Mucosa of rectum (tissue), 2 donors: Measurements from ENCODE around the gene UCK2.

Source experiments
- H3K27ac ChIP-seq, 2 donors: one replicate each; pipeline ENCODE4 v1.7.0; 2013; ENCODE audit warnings: inconsistent platforms in 2 of 2, low read depth in 2 of 2, low read length in 2 of 2
- H3K27me3 ChIP-seq, 2 donors: one replicate each; pipeline ENCODE4 v1.7.0; 2013; ENCODE audit warnings: low read length in 2 of 2; ENCODE audit not compliant: control insufficient read depth in 2 of 2, insufficient read depth in 2 of 2
- H3K36me3 ChIP-seq, 2 donors: one replicate each; pipeline ENCODE4 v1.7.0; 2013; ENCODE audit warnings: low read length in 2 of 2; ENCODE audit not compliant: control insufficient read depth in 2 of 2, insufficient read depth in 2 of 2
- H3K4me1 ChIP-seq, 2 donors: one replicate each; pipeline ENCODE4 v1.7.0; 2013; ENCODE audit warnings: low read length in 2 of 2, mild to moderate bottlenecking in 1 of 2; ENCODE audit not compliant: control insufficient read depth in 2 of 2, insufficient read depth in 2 of 2
- H3K4me3 ChIP-seq, 2 donors: one replicate each; pipeline ENCODE4 v1.7.0; 2013; ENCODE audit warnings: low read length in 2 of 2
- H3K9ac ChIP-seq, 2 donors: one replicate each; pipeline ENCODE4 v1.7.0; 2013; ENCODE audit warnings: low read length in 2 of 2, low read depth in 1 of 2, mild to moderate bottlenecking in 1 of 2
- H3K9me3 ChIP-seq, 2 donors: one replicate each; pipeline ENCODE4 v1.7.0; 2013; ENCODE audit warnings: low read length in 2 of 2; ENCODE audit not compliant: control insufficient read depth in 2 of 2
- donor health status: healthy.
- donor health status: Normal muscosa, but diverticular disease.

The UCK2 gene

GRCh38 chr1:165896277-165896676, 68.9 kb downstream of the UCK2 start:
- H3K9me3 ChIP-seq = no peaks in the 10 kb centered on the region
- peak overlapping the region; percentile 16 to 22 for H3K27ac ChIP-seq
- no peak overlapping the region for H3K9ac ChIP-seq
- no peaks in the 10 kb centered on the region for H3K4me1 ChIP-seq
- H3K4me3 ChIP-seq = no peak overlapping the region
- H3K36me3 ChIP-seq = peaks cover 46 to 47% of the 10 kb centered on the region in 2 donors
- H3K27me3 ChIP-seq = no peaks in the 10 kb centered on the region

- Histone ChIP-seq H3K27ac (no peak overlapping the region), H3K36me3 (peaks cover 35 to 40% of the 10 kb centered on the region in 2 donors), H3K9me3 (no peaks in the 10 kb centered on the region), H3K9ac (no peak overlapping the region), H3K27me3 (no peaks in the 10 kb centered on the region), H3K4me3 (no peak overlapping the region), H3K4me1 (no peaks in the 10 kb centered on the region)
These were observed 70.2 kb downstream of the UCK2 start for GRCh38 chr1:165897326-165898303.

- H3K9ac ChIP-seq = no peak overlapping the region
- no peak overlapping the region for H3K4me3 ChIP-seq
- H3K36me3 ChIP-seq = peaks cover 30 to 45% of the 10 kb centered on the region in 2 donors
- H3K27ac ChIP-seq = no peak overlapping the region
- H3K4me1 ChIP-seq = no peaks in the 10 kb centered on the region
- H3K27me3 ChIP-seq = no peaks in the 10 kb centered on the region
- no peaks in the 10 kb centered on the region for H3K9me3 ChIP-seq
These were observed 71.4 kb downstream of the UCK2 start for GRCh38 chr1:165898837-165899236.

- Histone ChIP-seq H3K27ac (no peak overlapping the region), H3K9me3 (no peaks in the 10 kb centered on the region), H3K4me1 (no peaks in the 10 kb centered on the region), H3K9ac (no peak overlapping the region), H3K36me3 (peaks cover 29 to 41% of the 10 kb centered on the region in 2 donors), H3K4me3 (no peak overlapping the region), H3K27me3 (no peaks in the 10 kb centered on the region)
These were observed 72.1 kb downstream of the UCK2 start for GRCh38 chr1:165899461-165899941.

GRCh38 chr1:165900576-165901380, 73.4 kb downstream of the UCK2 start:
- H3K27me3 ChIP-seq = no peaks in the 10 kb centered on the region
- H3K9ac ChIP-seq = no peak overlapping the region
- no peak overlapping the region for H3K27ac ChIP-seq
- peaks cover 27 to 46% of the 10 kb centered on the region in 2 donors for H3K36me3 ChIP-seq
- H3K4me1 ChIP-seq = no peaks in the 10 kb centered on the region
- H3K4me3 ChIP-seq = no peak overlapping the region
- no peaks in the 10 kb centered on the region for H3K9me3 ChIP-seq

- Histone ChIP-seq H3K9ac (no peak overlapping the region), H3K36me3 (peaks cover 28 to 44% of the 10 kb centered on the region in 2 donors)
These were observed 75.2 kb downstream of the UCK2 start for GRCh38 chr1:165902565-165902964.

GRCh38 chr1:165903672-165904071, 76.3 kb downstream of the UCK2 start:
- no peaks in the 10 kb centered on the region for H3K9me3 ChIP-seq
- H3K4me1 ChIP-seq = no peaks in the 10 kb centered on the region
- no peak overlapping the region for H3K27ac ChIP-seq
- no peak overlapping the region for H3K4me3 ChIP-seq
- no peak overlapping the region for H3K9ac ChIP-seq
- H3K36me3 ChIP-seq = peaks cover 32 to 49% of the 10 kb centered on the region in 2 donors
- H3K27me3 ChIP-seq = no peaks in the 10 kb centered on the region

More at GRCh38 chr1:165902565-165902964, 75.2 kb downstream of the UCK2 start:
- Histone ChIP-seq H3K4me1 (no peaks in the 10 kb centered on the region), H3K27ac (no peak overlapping the region), H3K9me3 (no peaks in the 10 kb centered on the region), H3K4me3 (no peak overlapping the region), H3K27me3 (no peaks in the 10 kb centered on the region)

- Histone ChIP-seq H3K27me3 (no peaks in the 10 kb centered on the region), H3K4me1 (peaks cover under 1 to 5% of the 10 kb centered on the region in 2 donors), H3K4me3 (no peak overlapping the region), H3K36me3 (peaks cover 31 to 52% of the 10 kb centered on the region in 2 donors), H3K27ac (no peak overlapping the region), H3K9ac (no peak overlapping the region), H3K9me3 (no peaks in the 10 kb centered on the region)
These were observed 77.5 kb downstream of the UCK2 start for GRCh38 chr1:165904948-165905347.

- Histone ChIP-seq H3K27ac (no peak overlapping the region), H3K27me3 (no peaks in the 10 kb centered on the region), H3K9ac (no peak overlapping the region), H3K9me3 (no peaks in the 10 kb centered on the region), H3K36me3 (peaks cover 31 to 47% of the 10 kb centered on the region in 2 donors), H3K4me1 (peaks cover 7 to 14% of the 10 kb centered on the region in 2 donors), H3K4me3 (no peak overlapping the region)
These were observed 78.4 kb downstream of the UCK2 start for GRCh38 chr1:165905853-165906252.
